ENCODE measurements around the gene EFHB.

The EFHB gene

GRCh38 chr3:19931180-19931692 is 2.8 kb downstream of the EFHB start:
- no peaks in the 10 kb centered on the region for H3K27me3 ChIP-seq (ENCODE audit: low read depth, low read length)
- TF ChIP-seq EZH2phosphoT487 (IDR thresholded peaks at IDR 0.05; ENCODE audit: low read depth): no peak
- no peak for TF ChIP-seq CTCF (IDR thresholded peaks at IDR 0.05; ENCODE audit: low read depth, low read length)
- H3K4me2 ChIP-seq (ENCODE audit: low read length): peak overlapping the region; percentile 76
- H4K20me1 ChIP-seq (ENCODE audit: insufficient read depth, low read length): no peaks in the 10 kb centered on the region
- H3K9ac ChIP-seq (ENCODE audit: low read length): peak overlapping the region; percentile 50; the same call in 1 of the 2 replicates
- peak overlapping the region; percentile 84 for H3K27ac ChIP-seq (ENCODE audit: low read length)
- H3K4me3 ChIP-seq (ENCODE audit: low read length): peak overlapping the region; percentile 50
- H2AFZ ChIP-seq (ENCODE audit: low read depth, low read length): no peak overlapping the region
- no peaks in the 10 kb centered on the region for H3K9me3 ChIP-seq (ENCODE audit: insufficient read depth, low read length)
- peaks cover 6% of the 10 kb centered on the region for H3K36me3 ChIP-seq (replicated peaks; ENCODE audit: low read depth, low read length)
- H3K79me2 ChIP-seq (ENCODE audit: low read length): no peaks in the 10 kb centered on the region
- peaks cover 29% of the 10 kb centered on the region for H3K4me1 ChIP-seq (ENCODE audit: low read length)

GRCh38 chr3:19920401-19921080 is 13.5 kb downstream of the EFHB start:
- no peak overlapping the region for H3K27ac ChIP-seq (ENCODE audit: low read length)
- H3K9me3 ChIP-seq (ENCODE audit: insufficient read depth, low read length): no peaks in the 10 kb centered on the region
- H3K36me3 ChIP-seq (replicated peaks; ENCODE audit: low read depth, low read length): no peaks in the 10 kb centered on the region
- H3K4me1 ChIP-seq (ENCODE audit: low read length): no peaks in the 10 kb centered on the region
- H3K4me2 ChIP-seq (ENCODE audit: low read length): no peak overlapping the region
- no peak overlapping the region for H3K4me3 ChIP-seq (ENCODE audit: low read length)
- H3K9ac ChIP-seq (ENCODE audit: low read length): no peak overlapping the region
- no peak overlapping the region for H2AFZ ChIP-seq (ENCODE audit: low read depth, low read length)
- no peaks in the 10 kb centered on the region for H3K79me2 ChIP-seq (ENCODE audit: low read length)
- no peaks in the 10 kb centered on the region for H4K20me1 ChIP-seq (ENCODE audit: insufficient read depth, low read length)
- TF ChIP-seq EZH2phosphoT487 (IDR thresholded peaks at IDR 0.05; ENCODE audit: low read depth) (no peak), CTCF (IDR thresholded peaks at IDR 0.05; ENCODE audit: low read depth, low read length) (no peak)
- no peaks in the 10 kb centered on the region for H3K27me3 ChIP-seq (ENCODE audit: low read depth, low read length)

GRCh38 chr3:19917167-19917566 is 16.9 kb downstream of the EFHB start:
- Histone ChIP-seq H3K4me2 (ENCODE audit: low read length) (no peak overlapping the region), H3K4me3 (ENCODE audit: low read length) (no peak overlapping the region), H3K36me3 (replicated peaks; ENCODE audit: low read depth, low read length) (no peaks in the 10 kb centered on the region), H2AFZ (ENCODE audit: low read depth, low read length) (no peak overlapping the region), H3K79me2 (ENCODE audit: low read length) (no peaks in the 10 kb centered on the region), H3K27ac (ENCODE audit: low read length) (no peak overlapping the region), H3K9ac (ENCODE audit: low read length) (no peak overlapping the region), H3K27me3 (ENCODE audit: low read depth, low read length) (no peaks in the 10 kb centered on the region), H3K9me3 (ENCODE audit: insufficient read depth, low read length) (no peaks in the 10 kb centered on the region), H3K4me1 (ENCODE audit: low read length) (no peaks in the 10 kb centered on the region), H4K20me1 (ENCODE audit: insufficient read depth, low read length) (no peaks in the 10 kb centered on the region)
- no peak for TF ChIP-seq EZH2phosphoT487 (IDR thresholded peaks at IDR 0.05; ENCODE audit: low read depth)
- no peak for TF ChIP-seq CTCF (IDR thresholded peaks at IDR 0.05; ENCODE audit: low read depth, low read length)

- no peak overlapping the region for H2AFZ ChIP-seq (ENCODE audit: low read depth, low read length)
- no peaks in the 10 kb centered on the region for H3K36me3 ChIP-seq (replicated peaks; ENCODE audit: low read depth, low read length)
- H3K9me3 ChIP-seq (ENCODE audit: insufficient read depth, low read length): peaks cover 4% of the 10 kb centered on the region; the same call in 1 of the 2 replicates
- TF ChIP-seq EZH2phosphoT487 (IDR thresholded peaks at IDR 0.05; ENCODE audit: low read depth): no peak
- no peak for TF ChIP-seq CTCF (IDR thresholded peaks at IDR 0.05; ENCODE audit: low read depth, low read length)
- no peaks in the 10 kb centered on the region for H3K79me2 ChIP-seq (ENCODE audit: low read length)
- H3K4me3 ChIP-seq (ENCODE audit: low read length): no peak overlapping the region
- H3K4me2 ChIP-seq (ENCODE audit: low read length): no peak overlapping the region
- no peaks in the 10 kb centered on the region for H4K20me1 ChIP-seq (ENCODE audit: insufficient read depth, low read length)
- H3K4me1 ChIP-seq (ENCODE audit: low read length): no peaks in the 10 kb centered on the region
- H3K27ac ChIP-seq (ENCODE audit: low read length): no peak overlapping the region
- H3K9ac ChIP-seq (ENCODE audit: low read length): no peak overlapping the region
- H3K27me3 ChIP-seq (ENCODE audit: low read depth, low read length): no peaks in the 10 kb centered on the region
These were observed 22.6 kb downstream of the EFHB start for GRCh38 chr3:19911452-19911851.

All from OCI-LY3 (cell line).